ENCODE measurements around the gene ARHGEF28. TPM values are rescaled to one million over a fixed set of nuclear protein-coding genes. Genes with fewer than 3 reads are reported as not detected.

Gene ARHGEF28
- total RNA-seq, 1 donor from 2014 or later: 0.11 TPM

GRCh38 chr5:73822278-73822988 is 196.4 kb downstream of the ARHGEF28 start:
- Histone ChIP-seq H3K36me3 (no peaks in the 10 kb centered on the region), H2AFZ (replicated peaks) (peak overlapping the region; percentile 33), H3K9ac (no peak overlapping the region), H3K79me2 (ENCODE audit: low read depth) (no peaks in the 10 kb centered on the region), H4K20me1 (ENCODE audit: low read depth) (no peaks in the 10 kb centered on the region), H3K4me3 (no peak overlapping the region), H3K4me2 (no peak overlapping the region), H3F3A (ENCODE audit: low read depth) (no peaks in the 10 kb centered on the region), H3K27me3 (no peaks in the 10 kb centered on the region), H3K4me1 (no peaks in the 10 kb centered on the region), H3K27ac (no peak overlapping the region), H3K9me3 (ENCODE audit: low read depth) (no peaks in the 10 kb centered on the region)
- Mint-ChIP-seq H3K4me1 (peaks cover 3% of the 10 kb centered on the region), H3K9me3 (no peaks in the 10 kb centered on the region), H3K27me3 (ENCODE audit: insufficient read depth, low read depth) (no peaks in the 10 kb centered on the region), H3K4me3 (no peak overlapping the region), H3K36me3 (no peaks in the 10 kb centered on the region), H3K27ac (no peak overlapping the region)
- DNase-seq (ENCODE audit: low spot score): no peak
- no peak for TF ChIP-seq CTCF (IDR thresholded peaks at IDR 0.05)
- TF ChIP-seq EZH2phosphoT487 (IDR thresholded peaks at IDR 0.05): no peak
- no peak for TF ChIP-seq EZH2 (IDR thresholded peaks at IDR 0.05)

GRCh38 chr5:73822989-73823339 is 197.0 kb downstream of the ARHGEF28 start:
- Histone ChIP-seq H3K27ac (no peak overlapping the region), H3K9me3 (ENCODE audit: low read depth) (no peaks in the 10 kb centered on the region), H3K79me2 (ENCODE audit: low read depth) (no peaks in the 10 kb centered on the region), H3K4me3 (no peak overlapping the region), H3F3A (ENCODE audit: low read depth) (no peaks in the 10 kb centered on the region), H3K27me3 (no peaks in the 10 kb centered on the region), H3K4me1 (no peaks in the 10 kb centered on the region), H3K4me2 (no peak overlapping the region), H3K9ac (no peak overlapping the region), H4K20me1 (ENCODE audit: low read depth) (no peaks in the 10 kb centered on the region), H3K36me3 (no peaks in the 10 kb centered on the region), H2AFZ (replicated peaks) (no peak overlapping the region)
- H3K4me1 Mint-ChIP-seq: peaks cover 3% of the 10 kb centered on the region
- no peaks in the 10 kb centered on the region for H3K9me3 Mint-ChIP-seq
- H3K27me3 Mint-ChIP-seq (ENCODE audit: insufficient read depth, low read depth): no peaks in the 10 kb centered on the region
- no peaks in the 10 kb centered on the region for H3K36me3 Mint-ChIP-seq
- H3K4me3 Mint-ChIP-seq: no peak overlapping the region
- TF ChIP-seq EZH2 (IDR thresholded peaks at IDR 0.05) (no peak), EZH2phosphoT487 (IDR thresholded peaks at IDR 0.05) (no peak), CTCF (IDR thresholded peaks at IDR 0.05) (no peak)
- H3K27ac Mint-ChIP-seq: no peak overlapping the region
- no peak for DNase-seq (ENCODE audit: low spot score)

GRCh38 chr5:73823508-73823925 is 197.5 kb downstream of the ARHGEF28 start:
- Mint-ChIP-seq H3K36me3 (no peaks in the 10 kb centered on the region), H3K9me3 (no peaks in the 10 kb centered on the region), H3K4me3 (no peak overlapping the region), H3K4me1 (peaks cover 3% of the 10 kb centered on the region), H3K27me3 (ENCODE audit: insufficient read depth, low read depth) (no peaks in the 10 kb centered on the region), H3K27ac (no peak overlapping the region)
- TF ChIP-seq EZH2 (IDR thresholded peaks at IDR 0.05) (no peak), CTCF (IDR thresholded peaks at IDR 0.05) (no peak), EZH2phosphoT487 (IDR thresholded peaks at IDR 0.05) (no peak)
- H3K79me2 ChIP-seq (ENCODE audit: low read depth): no peaks in the 10 kb centered on the region
- H2AFZ ChIP-seq (replicated peaks): no peak overlapping the region
- no peak overlapping the region for H3K4me2 ChIP-seq
- no peaks in the 10 kb centered on the region for H3K27me3 ChIP-seq
- no peaks in the 10 kb centered on the region for H3K36me3 ChIP-seq
- H3K9me3 ChIP-seq (ENCODE audit: low read depth): no peaks in the 10 kb centered on the region
- H3K27ac ChIP-seq: no peak overlapping the region
- no peaks in the 10 kb centered on the region for H4K20me1 ChIP-seq (ENCODE audit: low read depth)
- no peak overlapping the region for H3K4me3 ChIP-seq
- H3F3A ChIP-seq (ENCODE audit: low read depth): no peaks in the 10 kb centered on the region
- no peaks in the 10 kb centered on the region for H3K4me1 ChIP-seq
- DNase-seq (ENCODE audit: low spot score): no peak
- no peak overlapping the region for H3K9ac ChIP-seq
